SU-DHL-6 (cell line): ENCODE measurements around the gene SLC19A3.
"Not testable (repeated sequence)": the region's sequence is repeated elsewhere in the genome, so short reads cannot be mapped to it uniquely, and the experiment has no call there.

Source experiments
- CTCF ChIP-seq: fragments of 200-600 bp; sonication (generic); IDR thresholded peaks from one replicate; pipeline ENCODE4 v1.5.1; 2017; ENCODE audit warnings: antibody characterized with exemption, mild to moderate bottlenecking, low read length, moderate library complexity; ENCODE audit not compliant: insufficient read depth, poor library complexity, severe bottlenecking
- EZH2phosphoT487 ChIP-seq: fragments of 200-600 bp; sonication (generic), shearing (Covaris generic); conservative IDR thresholded peaks from 2 replicates; pipeline ENCODE4 v1.6.1; 2018; ENCODE audit warnings: mild to moderate bottlenecking, antibody characterized with exemption, low read length, moderate library complexity, mixed read lengths

DNA sequence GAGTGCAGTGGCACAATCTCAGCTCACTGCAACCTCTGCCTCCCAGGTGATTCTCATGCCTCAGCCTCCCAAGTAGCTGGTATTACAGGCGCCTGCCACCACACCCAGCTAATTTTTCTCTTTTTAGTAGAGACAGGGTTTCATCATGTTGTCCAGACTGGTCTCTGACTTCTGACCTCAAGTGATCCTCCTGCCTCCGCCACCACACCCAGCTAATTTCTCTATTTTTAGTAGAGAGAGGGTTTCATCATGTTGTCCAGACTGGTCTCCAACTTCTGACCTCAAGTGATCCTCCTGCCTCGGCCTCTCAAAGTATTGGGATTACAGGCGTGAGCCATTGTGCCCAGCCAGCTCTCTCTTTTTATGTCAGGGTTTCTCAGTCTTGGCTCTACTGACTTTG lies 38.4 kb upstream of the SLC19A3 start:
- TF ChIP-seq CTCF, EZH2phosphoT487: not testable (repeated sequence)
